Islet precursor cell (in vitro differentiated cells): ENCODE results near the gene BICDL1.

Experiments
- DNase-seq: peaks from one replicate; pipeline ENCODE4 v3.0.0-alpha.2; 2018

The BICDL1 gene

DNA sequence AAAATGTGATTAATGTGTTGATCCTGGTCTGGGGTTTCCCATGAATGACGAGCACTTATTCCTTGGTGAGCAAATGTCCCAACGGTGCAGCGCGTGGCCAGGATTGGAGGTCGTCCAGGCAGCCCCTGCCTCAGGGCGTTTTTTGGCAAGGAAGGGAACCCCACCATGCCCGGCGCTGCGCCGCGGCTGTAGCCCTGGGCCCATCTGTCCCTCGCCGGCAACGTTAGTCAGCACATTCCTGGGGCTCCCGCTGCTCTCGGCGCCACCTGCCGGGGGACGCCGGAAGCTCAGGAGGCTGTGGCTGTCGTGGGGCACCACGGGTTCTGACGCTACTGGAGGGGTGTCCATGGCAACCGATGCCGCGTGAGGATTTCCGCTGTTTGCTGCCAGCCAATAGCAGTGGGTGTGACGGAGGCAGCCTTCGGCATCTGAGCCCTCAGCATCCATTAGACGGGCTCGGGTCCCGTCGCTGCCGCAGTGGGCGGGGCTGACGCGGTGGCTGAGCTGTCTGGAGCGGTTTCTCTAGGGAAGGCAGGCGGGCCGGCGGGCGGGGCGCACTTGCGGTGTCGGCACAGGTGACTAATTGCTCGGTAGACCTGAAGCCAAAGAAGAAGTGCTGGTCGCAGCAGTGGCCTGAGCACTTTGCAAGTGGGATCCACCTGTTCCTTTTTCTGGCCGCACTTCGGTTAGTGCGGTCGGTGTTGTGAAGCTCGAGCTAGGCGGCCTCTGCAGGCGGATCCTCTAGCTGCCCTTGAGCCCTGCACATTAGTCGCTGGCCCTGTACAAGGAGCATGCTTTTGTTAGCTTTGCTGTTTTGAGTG lies 98.0 kb downstream of the BICDL1 start:
- DNase-seq, result peak; percentile 100

DNA sequence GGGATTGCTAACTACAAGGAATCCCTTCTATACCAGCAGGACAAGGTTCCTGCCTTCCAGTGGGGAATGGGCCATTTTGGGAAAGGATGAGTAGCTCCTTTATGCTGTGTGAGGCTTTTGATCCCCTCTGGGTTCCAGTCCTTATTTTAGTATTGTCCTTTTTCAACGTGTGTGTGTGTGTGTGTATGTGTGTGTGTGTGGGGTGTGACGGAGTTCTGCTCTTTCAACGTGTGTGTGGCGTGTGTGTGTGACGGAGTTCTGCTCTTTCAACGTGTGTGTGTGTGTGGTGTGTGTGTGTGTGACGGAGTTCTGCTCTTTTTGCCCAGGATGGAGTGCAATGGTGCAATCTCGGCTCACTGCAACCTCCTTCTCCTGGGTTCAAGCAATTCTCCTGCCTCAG lies 100.1 kb downstream of the BICDL1 start:
- no peak for DNase-seq

DNA sequence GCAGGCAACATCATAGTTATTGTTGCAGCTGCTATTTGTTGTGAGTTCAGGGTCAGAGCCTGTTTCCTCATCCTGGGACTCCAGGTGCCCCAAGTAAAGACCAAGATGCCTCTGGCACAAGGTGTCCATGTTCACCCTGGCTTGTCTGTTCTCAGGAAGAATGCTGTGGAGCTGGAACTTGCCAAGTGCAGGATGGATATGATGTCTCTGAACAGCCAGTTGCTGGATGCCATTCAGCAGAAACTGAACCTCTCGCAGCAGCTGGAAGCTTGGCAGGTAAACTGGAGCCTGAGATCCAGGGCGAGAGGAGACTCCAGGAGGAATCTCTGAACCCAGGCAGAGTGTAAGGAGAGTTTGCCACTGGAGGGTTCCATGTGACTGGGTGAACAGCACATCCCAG lies 100.8 kb downstream of the BICDL1 start:
- no peak for DNase-seq

- no peak for DNase-seq
Measured at GRCh38 chr12:120090206-120090605, 101.2 kb downstream of the BICDL1 start.

DNA sequence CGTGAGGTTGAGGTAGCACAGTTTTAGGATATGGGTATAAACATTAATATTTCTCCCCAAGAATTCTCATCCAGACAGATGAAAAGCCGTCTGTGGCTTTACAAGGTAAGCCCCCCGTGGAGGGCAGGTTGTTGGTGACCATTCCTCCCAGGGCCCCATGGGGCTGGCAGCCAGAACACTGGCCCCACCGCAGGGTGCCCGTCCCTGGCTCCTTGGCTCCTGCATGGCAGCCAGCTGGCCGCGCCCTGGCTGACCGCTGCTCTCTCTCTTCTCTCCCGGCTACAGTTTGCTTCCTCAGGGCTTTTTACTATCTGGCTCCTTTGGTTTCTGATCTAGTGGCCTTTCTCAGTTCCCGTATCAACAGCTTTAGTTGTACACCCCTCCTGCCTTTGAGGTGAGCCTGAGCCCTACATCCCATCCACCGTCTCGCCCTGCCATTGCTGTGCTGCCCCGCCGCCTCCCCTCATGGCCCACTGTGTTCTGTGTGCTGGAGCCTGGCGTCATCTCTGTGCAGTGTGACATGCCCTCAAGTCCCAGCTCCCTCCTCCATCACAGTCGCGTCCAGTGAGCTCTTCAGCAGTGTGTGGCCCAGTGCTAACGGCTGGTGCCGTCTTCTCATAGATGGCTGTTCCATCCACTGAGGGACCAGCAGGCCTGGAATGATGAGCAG lies 101.7 kb downstream of the BICDL1 start:
- no peak for DNase-seq

DNA sequence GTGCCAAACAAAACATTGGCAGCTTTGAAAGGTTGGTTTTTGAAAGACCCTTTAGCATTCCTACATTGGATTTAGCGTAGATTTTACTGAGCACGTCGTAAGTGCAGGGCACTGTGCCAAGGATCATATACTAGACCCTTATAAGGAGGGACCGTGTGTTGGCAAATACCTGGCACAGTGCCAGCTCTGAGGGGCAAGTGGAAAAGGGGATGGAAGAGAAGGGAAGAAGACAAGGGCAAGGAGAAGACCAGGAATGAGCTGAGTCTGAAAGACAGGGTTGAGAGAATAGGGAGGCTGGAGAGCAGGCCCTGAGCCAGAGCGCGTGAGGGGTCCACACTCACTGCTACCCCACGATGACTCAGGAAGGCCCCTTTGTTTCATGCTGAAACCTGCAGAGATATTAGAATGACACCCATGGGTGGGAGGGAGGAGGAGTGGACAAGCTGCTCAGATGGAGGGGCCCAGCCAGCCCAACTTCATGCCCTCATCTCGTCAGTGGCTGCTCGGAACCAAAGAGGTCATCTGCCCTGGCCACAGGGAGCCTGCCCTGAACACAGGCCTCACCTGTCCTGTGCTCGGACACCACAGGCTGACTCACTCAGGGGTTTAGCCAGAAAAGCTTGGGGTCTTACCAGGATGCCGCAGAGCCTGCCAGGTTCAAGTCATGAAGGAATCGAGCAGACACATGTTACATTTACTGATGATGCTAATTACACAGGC lies 102.5 kb downstream of the BICDL1 start:
- no peak for DNase-seq

GRCh38 chr12:120092551-120093335 lies 103.7 kb downstream of the BICDL1 start:
- no peak for DNase-seq

DNA sequence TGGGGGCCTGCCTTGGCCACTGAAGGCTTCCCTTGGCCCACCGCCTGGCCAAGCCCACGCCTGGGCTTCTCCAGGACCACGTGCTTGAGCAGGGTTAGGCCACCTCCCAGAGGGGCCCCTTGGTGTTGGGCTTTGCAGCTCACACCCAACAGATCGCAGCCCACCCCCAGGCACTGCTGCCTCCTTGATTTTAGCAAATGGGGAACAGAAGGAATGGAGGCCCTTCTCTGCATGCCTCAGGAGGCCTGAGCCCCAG lies 104.2 kb downstream of the BICDL1 start:
- no peak for DNase-seq

GRCh38 chr12:120093592-120094355 lies 104.7 kb downstream of the BICDL1 start:
- DNase-seq, result peak; percentile 95

- no peak for DNase-seq
Measured at GRCh38 chr12:120094485-120094884, 105.4 kb downstream of the BICDL1 start.

GRCh38 chr12:120095331-120095730 lies 106.3 kb downstream of the BICDL1 start:
- no peak for DNase-seq

DNA sequence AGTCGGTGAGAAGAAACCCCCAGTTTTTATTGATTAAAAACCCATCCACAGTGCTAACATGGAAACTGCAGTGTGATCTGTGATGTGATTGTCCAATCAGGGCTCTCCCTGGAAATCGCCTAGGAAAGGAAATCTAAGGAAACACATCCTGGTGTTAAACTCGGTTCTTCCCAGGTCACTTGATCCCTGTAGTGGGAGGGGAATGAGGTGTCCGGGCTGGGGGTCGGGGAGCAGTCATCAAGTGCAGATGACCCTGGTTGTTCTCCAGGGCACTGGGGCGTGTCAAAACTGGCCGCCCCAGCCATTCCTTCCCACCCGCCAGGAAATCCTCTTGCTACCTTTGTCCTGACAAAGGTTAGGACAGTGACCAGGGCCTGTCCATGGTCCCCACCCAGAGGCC lies 106.7 kb downstream of the BICDL1 start:
- DNase-seq, result no peak

GRCh38 chr12:120096671-120097202 lies 107.7 kb downstream of the BICDL1 start:
- no peak for DNase-seq

DNA sequence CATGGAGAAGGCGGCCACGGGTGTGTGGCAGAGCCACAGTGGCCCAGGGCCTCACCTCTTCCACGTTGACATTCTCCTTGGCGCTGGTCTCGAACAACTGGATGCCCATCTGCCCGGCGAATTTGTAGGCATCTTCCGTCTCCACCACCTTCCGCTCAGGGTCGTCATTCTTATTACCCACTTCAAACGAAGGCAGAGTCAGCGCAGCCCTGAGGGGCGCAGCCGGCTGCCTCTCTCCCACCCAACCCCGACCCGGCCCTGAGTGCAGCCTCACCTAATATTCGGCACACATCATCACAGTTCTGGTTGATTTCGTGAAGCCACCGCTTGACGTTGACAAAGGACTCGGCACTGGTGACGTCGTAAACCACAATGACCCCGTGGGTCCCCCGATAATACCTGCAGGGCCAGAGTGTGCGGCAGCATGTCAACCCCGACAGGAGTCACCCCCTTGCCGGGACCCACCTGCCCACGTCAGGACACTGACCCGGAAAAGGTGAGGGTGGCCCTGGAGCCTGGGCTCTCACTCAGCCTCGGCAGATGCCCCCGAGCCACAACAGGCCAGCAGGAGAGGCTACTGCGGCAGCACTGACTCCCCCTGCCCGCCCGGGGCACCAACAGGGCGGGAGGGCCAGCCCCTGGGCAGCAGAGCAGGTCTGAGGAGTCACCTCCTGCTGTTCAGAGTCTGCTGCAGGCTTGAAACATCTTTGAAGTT lies 109.9 kb downstream of the BICDL1 start:
- DNase-seq, result no peak

- no peak for DNase-seq
Measured at GRCh38 chr12:120099738-120100137, 110.7 kb downstream of the BICDL1 start.

- DNase-seq, result peak; percentile 52
Measured at GRCh38 chr12:120100630-120101029, 111.6 kb downstream of the BICDL1 start.

- DNase-seq, result no peak
Measured at GRCh38 chr12:120101182-120101581, 112.1 kb downstream of the BICDL1 start.

- peak; percentile 61 for DNase-seq
Measured at GRCh38 chr12:120101617-120102016, 112.6 kb downstream of the BICDL1 start.

- DNase-seq, result peak; percentile 54
Measured at GRCh38 chr12:120102189-120103043, 113.4 kb downstream of the BICDL1 start.

- DNase-seq, result peak; percentile 51
Measured at GRCh38 chr12:120103044-120103338, 114.0 kb downstream of the BICDL1 start.

DNA sequence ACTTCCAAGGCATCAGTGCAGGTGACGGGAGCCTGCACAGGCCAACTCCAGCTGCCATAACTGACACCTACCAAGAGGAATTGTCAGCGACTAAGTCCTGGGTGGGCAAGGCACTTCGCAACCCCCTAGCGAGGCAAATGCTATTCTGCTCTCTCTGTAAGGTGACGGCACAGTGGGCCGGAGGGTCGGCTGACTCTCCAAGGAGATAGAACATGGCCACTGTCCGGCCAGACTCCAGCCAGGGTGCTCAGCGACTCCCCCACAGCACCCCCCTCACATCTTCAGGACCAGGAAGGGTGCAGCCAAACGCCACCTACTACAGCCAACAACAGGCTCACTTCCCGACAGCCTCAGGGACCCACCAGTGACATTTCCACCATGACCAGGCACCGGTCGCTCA lies 114.3 kb downstream of the BICDL1 start:
- peak; percentile 48 for DNase-seq
